Skin epidermis (tissue), 12 donors: ENCODE data around the gene HAPLN3.

Source experiments
- H3K27ac ChIP-seq, 21 experiments: fragments of 200-600 bp; sonication (generic) in 11 of 21; one replicate each; pipeline ENCODE4 v1.5.0; 2020; ENCODE audit warnings: mild to moderate bottlenecking in 3 of 21, inconsistent platforms in 2 of 21, moderate library complexity in 2 of 21
- H3K4me3 ChIP-seq, 7 experiments: fragments of 200-600 bp; sonication (generic) in 2 of 7; one replicate each; pipeline ENCODE4 v1.5.0; 2020; ENCODE audit warnings: inconsistent platforms in 2 of 7, mild to moderate bottlenecking in 2 of 7, moderate library complexity in 1 of 7

HAPLN3 gene

DNA sequence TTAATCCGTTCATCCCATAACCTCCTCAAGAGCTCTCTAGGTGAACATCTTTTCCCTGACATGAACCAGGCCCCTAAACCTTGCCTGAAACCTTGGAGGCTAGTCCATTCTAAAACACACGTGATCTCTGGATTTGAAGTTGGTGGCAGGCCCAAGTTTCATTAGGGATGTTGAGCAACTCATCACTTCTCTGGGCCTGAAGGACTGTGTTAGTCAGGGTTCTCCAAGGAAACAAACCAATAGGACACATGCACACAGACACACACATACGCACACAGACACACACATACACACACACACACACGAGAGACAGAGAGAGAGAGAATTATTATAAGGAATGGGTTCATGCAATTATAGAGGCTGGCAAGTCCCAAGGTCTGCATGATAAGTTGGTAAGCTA lies 60.2 kb downstream of the HAPLN3 start:
- no peak overlapping the region for H3K27ac ChIP-seq

DNA sequence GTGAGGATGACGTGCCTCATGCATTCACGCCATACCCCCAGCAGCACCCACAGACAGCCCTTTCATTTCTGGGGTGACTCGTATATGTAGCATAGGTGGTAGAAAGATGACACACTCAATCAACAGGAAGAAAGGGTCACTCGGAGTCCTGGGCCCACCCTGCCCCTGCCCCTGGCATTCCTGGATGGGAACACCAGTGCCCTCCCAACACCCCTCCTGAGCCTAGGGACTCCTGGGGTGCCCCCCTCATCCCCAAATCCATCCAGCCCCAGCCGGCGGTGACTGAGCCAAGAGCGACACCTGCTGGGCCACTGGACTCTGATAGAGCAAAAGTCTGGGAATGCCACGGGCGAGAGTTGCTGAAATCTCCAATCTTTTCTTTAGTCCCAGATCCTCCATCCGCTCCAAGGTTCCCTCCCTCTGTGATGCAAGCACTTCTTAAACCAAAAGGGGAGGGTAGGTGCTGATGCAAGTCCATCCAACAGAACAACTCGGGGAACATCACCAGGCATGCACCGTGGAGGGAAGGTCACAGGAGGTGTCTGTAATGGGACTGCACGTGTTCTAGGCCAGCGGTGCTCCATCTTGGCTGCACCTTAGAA lies 61.0 kb downstream of the HAPLN3 start:
- Histone ChIP-seq H3K27ac (no peak overlapping the region), H3K4me3 (no peak overlapping the region)

More for the DNA sequence above, 60.2 kb downstream of the HAPLN3 start:
- no peak overlapping the region for H3K4me3 ChIP-seq

DNA sequence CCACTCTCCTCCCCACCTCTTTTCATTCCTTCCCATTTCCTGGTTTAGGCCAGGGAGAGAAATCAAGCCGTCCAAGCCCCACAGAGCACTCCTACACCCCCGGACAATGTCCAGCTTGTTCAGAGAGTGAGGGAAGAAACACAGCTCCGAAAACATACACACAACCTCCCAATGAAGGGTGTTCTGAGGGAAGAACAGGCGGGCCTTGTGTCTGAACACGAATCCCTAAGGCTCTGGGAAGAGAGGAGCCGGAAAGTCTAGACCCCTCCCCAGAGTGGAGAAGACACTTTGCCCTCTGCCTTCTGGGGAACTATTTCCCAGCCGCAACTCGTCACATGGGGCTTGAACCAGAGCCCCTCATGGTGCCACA lies 61.6 kb downstream of the HAPLN3 start:
- Histone ChIP-seq H3K4me3 (no peak overlapping the region), H3K27ac (no peak overlapping the region)

DNA sequence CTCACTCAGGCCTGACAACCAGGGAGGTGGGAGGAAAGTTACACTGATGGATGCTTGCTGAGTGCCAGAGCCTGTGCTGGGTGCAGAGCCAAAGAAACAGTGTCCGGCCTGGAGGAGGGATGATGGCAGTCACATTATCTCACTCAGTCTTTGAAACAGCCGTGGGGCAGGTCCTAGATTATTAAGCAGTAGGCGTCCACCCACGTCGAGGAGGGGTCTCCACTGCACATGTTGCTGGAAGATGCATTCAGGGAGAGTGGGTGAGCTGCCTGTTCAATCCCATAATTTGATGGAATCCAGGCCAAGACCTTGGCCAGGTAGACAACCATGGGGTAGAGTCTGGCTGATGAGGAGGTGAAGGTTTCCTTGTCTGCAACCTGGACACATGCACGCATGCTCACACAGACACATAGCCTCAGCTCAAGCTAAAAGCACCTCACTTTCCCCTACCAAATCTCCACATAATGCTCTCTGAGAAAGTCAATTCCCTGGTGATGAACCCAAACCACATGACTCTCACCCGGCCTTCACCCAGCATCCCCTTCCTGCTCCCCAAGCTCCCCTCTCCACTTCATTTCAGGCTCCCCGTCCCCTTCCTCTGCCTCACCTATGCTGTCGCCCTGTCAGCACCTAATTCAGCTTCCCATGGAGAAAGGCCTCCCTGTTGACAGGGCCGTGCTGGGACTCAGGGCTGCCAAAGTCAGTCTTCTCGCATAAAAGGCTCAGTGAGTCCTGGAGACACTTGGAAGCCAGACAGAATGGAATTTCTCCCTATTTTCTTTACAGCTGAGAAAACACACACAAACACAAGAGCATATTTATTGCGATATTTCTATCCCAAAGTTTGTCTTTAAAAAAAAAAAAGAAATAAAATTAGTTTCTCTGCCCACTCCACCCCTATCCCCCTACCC lies 62.3 kb downstream of the HAPLN3 start:
- Histone ChIP-seq H3K27ac (no peak overlapping the region), H3K4me3 (no peak overlapping the region)

DNA sequence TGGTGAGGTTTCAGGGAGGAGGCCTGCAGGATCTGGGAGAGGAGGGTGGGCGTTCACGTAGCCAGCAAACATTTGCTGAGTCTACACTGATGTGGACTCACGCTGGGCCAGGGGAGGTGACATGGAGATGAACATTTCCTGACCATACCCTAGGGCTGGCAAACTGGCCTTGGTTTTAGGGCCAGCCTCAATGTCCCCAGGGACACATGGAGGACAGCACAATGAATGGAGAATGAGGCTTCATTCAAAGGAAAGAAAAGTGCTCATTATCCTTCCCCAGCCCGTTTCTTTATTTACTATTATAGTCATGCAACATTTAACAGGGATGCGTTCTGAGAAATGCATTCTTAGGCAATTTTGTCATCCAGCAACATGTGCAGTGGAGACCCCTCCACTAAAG lies 65.3 kb downstream of the HAPLN3 start:
- no peak overlapping the region for H3K4me3 ChIP-seq
- H3K27ac ChIP-seq: no peak overlapping the region

DNA sequence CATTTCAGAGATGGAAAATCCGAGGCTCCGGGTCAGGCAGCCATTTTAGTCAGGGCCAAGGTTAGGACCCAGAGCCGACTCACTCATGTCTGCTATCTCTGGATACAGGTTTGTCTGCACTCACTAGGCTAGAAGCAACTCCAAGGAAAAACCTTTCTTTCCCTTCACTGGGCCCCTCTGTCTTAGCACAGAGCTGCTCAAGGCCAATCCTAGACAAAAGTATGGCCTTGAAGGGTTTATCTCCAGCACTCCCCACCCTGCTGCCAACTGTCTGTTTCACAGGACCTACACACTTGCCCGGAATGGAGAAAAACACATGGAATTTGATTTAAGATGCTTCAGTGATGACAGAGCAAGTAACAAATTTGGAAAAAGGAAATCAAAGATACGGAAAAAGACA lies 66.6 kb downstream of the HAPLN3 start:
- no peak overlapping the region for H3K27ac ChIP-seq
- H3K4me3 ChIP-seq: no peak overlapping the region
